NOMO-1 treated with dmso at 0.1 percent for 144 hours (cell line): ENCODE data around the gene MYH7B.

ENCODE experiments used
- DNase-seq: peaks from one replicate; lab custom pipeline; 2025; ENCODE audit not compliant: unreplicated experiment; lab: John Stamatoyannopoulos, UW

Gene MYH7B

DNA sequence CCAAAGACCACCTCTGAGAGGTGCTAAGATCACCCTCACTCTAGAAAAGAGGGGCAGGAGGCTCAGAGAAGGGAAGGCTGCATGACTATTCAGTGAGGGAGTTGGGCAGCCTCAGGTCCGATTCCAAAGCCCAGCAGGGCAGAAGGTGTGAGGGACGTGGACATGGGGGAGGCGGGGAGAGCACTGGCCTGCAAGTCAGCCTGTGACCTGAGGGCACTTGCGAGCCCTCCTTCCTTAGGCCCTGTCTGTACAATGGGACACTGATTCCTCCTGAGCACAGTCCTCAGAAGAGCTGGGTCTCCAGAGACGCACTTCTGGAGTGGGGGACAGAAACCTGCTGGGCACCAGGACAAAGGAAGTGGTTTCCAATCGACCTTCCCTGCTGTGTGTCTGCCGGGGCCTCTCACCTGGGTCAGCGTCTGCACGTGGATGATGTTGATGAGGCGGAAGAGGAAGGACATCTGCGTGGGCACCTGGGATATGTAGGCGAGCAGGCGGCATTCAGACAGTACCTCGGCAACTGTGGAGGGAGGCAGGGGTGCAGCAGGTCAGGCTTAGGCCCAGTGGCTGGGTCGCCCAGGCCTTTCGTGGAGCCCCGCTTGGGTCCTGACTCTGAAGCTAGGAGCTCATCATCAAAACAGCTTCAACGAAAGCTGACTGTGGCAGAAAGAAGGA, 48.5 kb downstream of the MYH7B start:
- DNase-seq: no peak

DNA sequence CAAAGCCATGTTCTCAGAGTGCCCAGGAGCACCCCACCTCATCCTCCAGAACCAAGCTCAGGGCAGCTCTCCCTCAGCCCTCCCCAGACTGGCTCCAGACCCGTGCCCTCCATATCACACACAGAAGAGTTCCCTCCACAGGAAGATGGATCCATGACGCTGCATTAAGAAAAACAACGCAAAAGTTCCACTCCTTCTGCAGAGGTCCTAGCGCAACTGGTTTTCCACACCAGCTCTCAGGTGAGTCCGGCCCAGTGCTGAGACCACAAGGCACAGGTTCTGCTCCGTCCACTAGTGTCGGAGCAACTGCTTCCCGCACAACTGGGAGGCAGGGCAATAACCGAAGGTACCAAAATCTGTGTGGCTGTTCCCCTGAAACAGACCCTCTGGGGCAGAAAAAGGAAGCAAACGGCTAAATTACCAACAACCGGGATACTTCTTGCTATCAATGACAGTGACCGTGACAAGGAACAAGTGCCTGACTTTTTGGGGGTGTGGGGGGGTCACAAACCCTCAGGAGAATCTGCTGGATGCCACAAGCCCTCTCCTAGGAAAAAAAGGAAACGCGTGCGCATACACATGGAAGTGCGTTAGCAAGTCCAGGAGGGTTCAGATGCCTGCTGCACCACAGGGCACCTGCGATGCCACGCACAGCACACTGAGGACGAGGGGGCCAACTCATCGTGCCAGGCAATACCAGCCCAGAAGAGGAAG, 49.2 kb downstream of the MYH7B start:
- no peak for DNase-seq
